H9 (cell line): Measurements from ENCODE around the gene KLHL14. TPM values are rescaled to one million over a fixed set of nuclear protein-coding genes. Genes with fewer than 3 reads are reported as not detected.

Experiments used
- DNase-seq: peaks from one replicate; pipeline ENCODE4 v3.0.0-alpha.2; 2017
- H2AFZ ChIP-seq: one replicate; pipeline ENCODE4 v1.6.1; 2013; ENCODE audit warnings: mild to moderate bottlenecking, low read length, control low read depth, moderate library complexity
- H2AK5ac ChIP-seq: 2 replicates; pipeline ENCODE4 v1.6.1; 2013; ENCODE audit warnings: low read length, control low read depth, mixed read lengths; ENCODE audit not compliant: insufficient read length
- H2BK120ac ChIP-seq: one replicate; pipeline ENCODE4 v1.6.1; 2013; ENCODE audit warnings: low read depth, mild to moderate bottlenecking, low read length, control low read depth, inconsistent platforms; ENCODE audit not compliant: poor library complexity, severe bottlenecking
- H2BK12ac ChIP-seq: 2 replicates; pipeline ENCODE4 v1.6.1; 2013; ENCODE audit warnings: low read length, control low read depth, mixed read lengths, low read depth; ENCODE audit not compliant: insufficient read length
- H2BK15ac ChIP-seq: 2 replicates; pipeline ENCODE4 v1.6.1; 2013; ENCODE audit warnings: low read depth, low read length, control low read depth
- H2BK20ac ChIP-seq: one replicate; pipeline ENCODE4 v1.6.1; 2013; ENCODE audit warnings: low read depth, mild to moderate bottlenecking, low read length, control low read depth, inconsistent platforms; ENCODE audit not compliant: poor library complexity, severe bottlenecking
- H2BK5ac ChIP-seq: 2 replicates; pipeline ENCODE4 v1.6.1; 2013; ENCODE audit warnings: low read length, control low read depth, mixed read lengths; ENCODE audit not compliant: insufficient read length
- H3K14ac ChIP-seq: 2 replicates; pipeline ENCODE4 v1.6.1; 2013; ENCODE audit warnings: low read length, control low read depth; ENCODE audit not compliant: insufficient read depth
- H3K18ac ChIP-seq: 2 replicates; pipeline ENCODE4 v1.6.1; 2013; ENCODE audit warnings: low read depth, mild to moderate bottlenecking, mixed read lengths, low read length, control low read depth; ENCODE audit not compliant: insufficient read length
- H3K23ac ChIP-seq: 2 replicates; pipeline ENCODE4 v1.6.1; 2013; ENCODE audit warnings: low read length, control low read depth, mixed read lengths, low read depth; ENCODE audit not compliant: insufficient read length
- H3K23me2 ChIP-seq: 2 replicates; pipeline ENCODE4 v1.6.1; 2013; ENCODE audit warnings: low read depth, mild to moderate bottlenecking, mixed read lengths, low read length, control low read depth; ENCODE audit not compliant: insufficient read length, poor library complexity, severe bottlenecking
- H3K27ac ChIP-seq: 2 replicates; pipeline ENCODE4 v1.5.1; 2013; ENCODE audit warnings: low read length, control low read depth, mixed read lengths, low read depth; ENCODE audit not compliant: insufficient read length
- H3K27me3 ChIP-seq: 2 replicates; pipeline ENCODE4 v1.6.1; 2013; ENCODE audit warnings: low read length, control low read depth, inconsistent platforms; ENCODE audit not compliant: insufficient read depth
- H3K4ac ChIP-seq: 2 replicates; pipeline ENCODE4 v1.6.1; 2013; ENCODE audit warnings: low read depth, mild to moderate bottlenecking, control low read depth, inconsistent platforms, low read length, moderate library complexity
- H3K4me1 ChIP-seq: 2 replicates; pipeline ENCODE4 v1.6.1; 2013; ENCODE audit warnings: low read length, control low read depth, inconsistent platforms; ENCODE audit not compliant: insufficient read depth
- H3K4me2 ChIP-seq: 2 replicates; pipeline ENCODE4 v1.6.1; 2013; ENCODE audit warnings: low read length, control low read depth, mixed read lengths; ENCODE audit not compliant: insufficient read length, insufficient read depth
- H3K56ac ChIP-seq: 2 replicates; pipeline ENCODE4 v1.6.1; 2013; ENCODE audit warnings: low read depth, mild to moderate bottlenecking, mixed read lengths, low read length, control low read depth; ENCODE audit not compliant: insufficient read length
- H3K79me1 ChIP-seq: 2 replicates; pipeline ENCODE4 v1.6.1; 2013; ENCODE audit warnings: low read depth, mild to moderate bottlenecking, moderate library complexity, low read length, control low read depth, inconsistent platforms; ENCODE audit not compliant: insufficient read depth, poor library complexity, severe bottlenecking
- H3K79me2 ChIP-seq: 2 replicates; pipeline ENCODE4 v1.6.1; 2013; ENCODE audit warnings: low read length, control low read depth, inconsistent platforms; ENCODE audit not compliant: insufficient read depth
- H3K9ac ChIP-seq: 2 replicates; pipeline ENCODE4 v1.6.1; 2013; ENCODE audit warnings: low read length, control low read depth, mixed read lengths; ENCODE audit not compliant: insufficient read length; ENCODE audit errors: extremely low read depth
- H3K9me3 ChIP-seq: one replicate; pipeline ENCODE4 v1.6.1; 2013; ENCODE audit warnings: low read depth, low read length, inconsistent platforms; ENCODE audit not compliant: control insufficient read depth
- H3T11ph ChIP-seq: one replicate; pipeline ENCODE4 v1.6.1; 2013; ENCODE audit warnings: mild to moderate bottlenecking, low read length, control low read depth, inconsistent platforms
- H4K20me1 ChIP-seq: one replicate; pipeline ENCODE4 v1.6.1; 2013; ENCODE audit not compliant: control insufficient read depth, insufficient read length, insufficient read depth
- H4K5ac ChIP-seq: 2 replicates; pipeline ENCODE4 v1.6.1; 2013; ENCODE audit warnings: low read depth, mild to moderate bottlenecking, mixed read lengths, low read length, control low read depth; ENCODE audit not compliant: insufficient read length
- H4K8ac ChIP-seq: replicated peaks from 2 replicates; pipeline ENCODE4 v1.6.1; 2013; ENCODE audit warnings: low read length, control low read depth, mixed read lengths, low read depth; ENCODE audit not compliant: insufficient read length
- H4K91ac ChIP-seq: 2 replicates; pipeline ENCODE4 v1.6.1; 2013; ENCODE audit warnings: low read depth, mild to moderate bottlenecking, moderate library complexity, mixed read lengths, low read length, control low read depth; ENCODE audit not compliant: insufficient read length
- H3K27ac Mint-ChIP-seq, 3 experiments: 2 replicates in 2 of 3; 3 replicates in 1 of 3; pipeline ENCODE4 v1.8.0; 2020 to 2021; ENCODE audit warnings: mixed read lengths in 3 of 3, mild to moderate bottlenecking in 1 of 3, moderate library complexity in 1 of 3
- H3K27me3 Mint-ChIP-seq: 2 replicates; pipeline ENCODE4 v1.8.0; 2021; ENCODE audit warnings: low read depth, mild to moderate bottlenecking, moderate library complexity, mixed read lengths
- H3K36me3 Mint-ChIP-seq, 3 experiments: 2 replicates in 2 of 3; 3 replicates in 1 of 3; pipeline ENCODE4 v1.8.0; 2020 to 2021; ENCODE audit warnings: low read depth in 3 of 3, mixed read lengths in 3 of 3; ENCODE audit not compliant: insufficient read depth in 1 of 3
- H3K4me1 Mint-ChIP-seq, 2 experiments: 2 replicates each; pipeline ENCODE4 v1.8.0; 2020; ENCODE audit warnings: mixed read lengths in 2 of 2
- H3K4me3 Mint-ChIP-seq, 2 experiments: 2 replicates in 1 of 2; 3 replicates in 1 of 2; pipeline ENCODE4 v1.8.0; 2020 to 2021; ENCODE audit warnings: mild to moderate bottlenecking in 2 of 2, mixed read lengths in 2 of 2, moderate library complexity in 1 of 2
- H3K9me3 Mint-ChIP-seq, 2 experiments: 2 replicates in 1 of 2; 3 replicates in 1 of 2; pipeline ENCODE4 v1.8.0; 2020; ENCODE audit warnings: mild to moderate bottlenecking in 2 of 2, mixed read lengths in 2 of 2, moderate library complexity in 1 of 2
- CTCF ChIP-seq: fragments of 200-600 bp; sonication (generic); conservative IDR thresholded peaks from 3 replicates; pipeline ENCODE4 v1.8.0; 2021; ENCODE audit warnings: antibody characterized with exemption, mild to moderate bottlenecking
- WGBS: extraction: QIAGEN DNeasy Blood & Tissue Kit; methylation state at CpG from one replicate; pipeline ENCODE4 v1.1.7; 2013; ENCODE audit warnings: missing lambda C conversion rate, low lambda C conversion rate, mixed read lengths; ENCODE audit not compliant: insufficient read length; ENCODE audit errors: extremely low coverage; 5-methylcytosine and 5-hydroxymethylcytosine counted together
- total RNA-seq: library from RNA; stranded (reverse); gene quantifications from 2 replicates; pipeline ENCODE4 v1.2.1, GENCODE V29; 2021

Gene KLHL14
- total RNA-seq, 1 experiment from 2014 or later, result 1.0 TPM

DNA sequence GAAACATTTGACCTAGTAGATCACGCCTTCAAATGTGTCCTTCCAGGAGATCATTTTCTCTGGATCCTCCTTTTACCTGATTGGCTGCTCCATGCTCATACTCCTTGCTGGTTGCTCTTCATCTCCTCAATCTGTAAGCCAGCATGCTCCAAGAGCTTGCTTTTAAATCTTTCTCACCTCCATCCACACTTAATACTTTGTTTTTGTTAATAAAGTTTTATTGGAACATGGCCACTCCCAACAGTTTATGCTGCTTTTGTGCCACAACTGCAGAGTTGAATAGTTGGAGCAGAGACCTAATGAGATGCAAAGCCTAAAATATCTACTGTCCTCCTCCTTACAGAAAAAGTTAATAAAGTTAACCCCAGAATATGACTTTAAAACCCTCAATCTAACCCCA is 60.0 kb downstream of the KLHL14 start:
- Histone ChIP-seq H3K23me2 (no peaks in the 10 kb centered on the region), H3K4me2 (no peak overlapping the region), H3K27ac (no peak overlapping the region), H3K79me1 (no peaks in the 10 kb centered on the region), H3K27me3 (no peaks in the 10 kb centered on the region), H4K8ac (no peak overlapping the region), H2BK20ac (no peak overlapping the region), H4K20me1 (no peaks in the 10 kb centered on the region), H2BK15ac (no peak overlapping the region), H3K4me1 (no peaks in the 10 kb centered on the region), H3K9me3 (no peaks in the 10 kb centered on the region), H2BK120ac (no peak overlapping the region), H3K14ac (no peak overlapping the region), H2BK5ac (no peak overlapping the region), H3T11ph (no peak overlapping the region), H3K4ac (no peak overlapping the region), H2AFZ (no peak overlapping the region), H3K18ac (no peak overlapping the region), H3K79me2 (no peaks in the 10 kb centered on the region), H3K56ac (no peak overlapping the region), H2BK12ac (no peak overlapping the region), H4K91ac (no peak overlapping the region), H4K5ac (no peak overlapping the region), H2AK5ac (no peak overlapping the region), H3K23ac (no peak overlapping the region), H3K9ac (no peak overlapping the region)
- H3K27ac Mint-ChIP-seq, result no peak overlapping the region
- H3K36me3 Mint-ChIP-seq, result no peaks in the 10 kb centered on the region
- TF ChIP-seq CTCF, result no peak
- DNase-seq, result no peak
- H3K27me3 Mint-ChIP-seq, result no peaks in the 10 kb centered on the region
- H3K4me1 Mint-ChIP-seq, result no peaks in the 10 kb centered on the region; a peak in 1 of 4 replicates
- no peak overlapping the region for H3K4me3 Mint-ChIP-seq
- H3K9me3 Mint-ChIP-seq, result no peaks in the 10 kb centered on the region
- no CpG with 5 or more reads among the region's 1 CpG for WGBS
